NCI-H460 (cell line): ENCODE measurements around the gene PCDHA8. TPM values are rescaled to one million over a fixed set of nuclear protein-coding genes. Genes with fewer than 3 reads are reported as not detected.
A peak's percentile ranks its signal among the peaks of the same experiment; 100 is the strongest.
"Not testable (repeated sequence)": the region's sequence is repeated elsewhere in the genome, so short reads cannot be mapped to it uniquely, and the experiment has no call there.

ENCODE experiments used
- DNase-seq: peaks from one replicate; pipeline ENCODE4 v3.0.0-alpha.2; 2016; ENCODE audit warnings: low read depth; ENCODE audit errors: extremely low read depth
- total RNA-seq: library from RNA; depleted of rRNA; stranded (reverse); fragments of >200 nt; shearing (Covaris generic); gene quantifications from 2 replicates; pipeline ENCODE4 v1.2.3, GENCODE V29; 2014; rRNA removed

The PCDHA8 gene
- total RNA-seq, 1 experiment from 2014 or later: 0.05 TPM

- DNase-seq: no peak
These were observed 28.0 kb downstream of the PCDHA8 start, which contains the start of gene PCDHA11 for GRCh38 chr5:140868721-140869554. PCDHA11 (plus strand) TSS chr5:140868957; CDS start chr5:140869104, 147 bp downstream.

- DNase-seq: no peak
These were observed 28.5 kb downstream of the PCDHA8 start for GRCh38 chr5:140869555-140869886.

GRCh38 chr5:140870221-140871201 is 29.5 kb downstream of the PCDHA8 start:
- no peak for DNase-seq

- peak; percentile 77 for DNase-seq
These were observed 34.4 kb downstream of the PCDHA8 start, which contains the start of gene PCDHA12 for GRCh38 chr5:140875085-140876065. PCDHA12 (plus strand) TSS chr5:140875308; CDS start chr5:140875473, 165 bp downstream.

- DNase-seq: not testable (repeated sequence)
These were observed 35.7 kb downstream of the PCDHA8 start for GRCh38 chr5:140876541-140877261.

GRCh38 chr5:140877262-140877581 is 36.2 kb downstream of the PCDHA8 start:
- no peak for DNase-seq

- DNase-seq: peak; percentile 24
These were observed 41.1 kb downstream of the PCDHA8 start, which contains the start of gene PCDHA13 for GRCh38 chr5:140881889-140882590. PCDHA13 (plus strand) TSS chr5:140882124; CDS start chr5:140882269, 145 bp downstream.

GRCh38 chr5:140882591-140882899 is 41.6 kb downstream of the PCDHA8 start:
- peak; percentile 40 for DNase-seq

- DNase-seq: no peak
These were observed 42.4 kb downstream of the PCDHA8 start for GRCh38 chr5:140883373-140883772.

- DNase-seq: no peak
These were observed 43.1 kb downstream of the PCDHA8 start for GRCh38 chr5:140883927-140884697.

Other genes with a start within 250 kb of the PCDHA8 start
- gene CD14, start 208.0 kb upstream of the PCDHA8 start, total RNA-seq: 2.6 and 2.7 TPM in 2 replicates
- 9.5 and 13.8 TPM in 2 replicates for gene TMCO6, start 201.7 kb upstream of the PCDHA8 start, total RNA-seq
- 64.3 and 78.9 TPM in 2 replicates for gene NDUFA2, start 193.6 kb upstream of the PCDHA8 start, total RNA-seq
- gene IK, start 193.4 kb upstream of the PCDHA8 start, total RNA-seq: 114 and 121 TPM in 2 replicates
- 22.9 and 25.1 TPM in 2 replicates for gene WDR55, start 176.3 kb upstream of the PCDHA8 start, total RNA-seq
- 0.75 and 0.77 TPM in 2 replicates for gene DND1, start 167.6 kb upstream of the PCDHA8 start, total RNA-seq
- gene HARS1, start 149.8 kb upstream of the PCDHA8 start, total RNA-seq: 80.8 and 85.3 TPM in 2 replicates
- gene HARS2, start 149.7 kb upstream of the PCDHA8 start, total RNA-seq: 34.8 and 39.1 TPM in 2 replicates
- 60.1 and 62.5 TPM in 2 replicates for gene ZMAT2, start 140.7 kb upstream of the PCDHA8 start, total RNA-seq
- gene PCDHA1, start 55.0 kb upstream of the PCDHA8 start, total RNA-seq: 0.07 and 0.12 TPM in 2 replicates
- not detected in 2 replicates for gene PCDHA2, start 46.3 kb upstream of the PCDHA8 start, total RNA-seq
- gene PCDHA3, start 40.1 kb upstream of the PCDHA8 start, total RNA-seq: not detected in 2 replicates
- gene PCDHA4, start 34.1 kb upstream of the PCDHA8 start, total RNA-seq: 0.09 TPM in 1 of 2 replicates, not detected in the other
- gene PCDHA5, start 19.6 kb upstream of the PCDHA8 start, total RNA-seq: not detected in 2 replicates
- not detected in 2 replicates for gene PCDHA6, start 13.2 kb upstream of the PCDHA8 start, total RNA-seq
- 0.15 TPM in 1 of 2 replicates, not detected in the other for gene PCDHA7, start 6.9 kb upstream of the PCDHA8 start, total RNA-seq
- 0.02 TPM in 1 of 2 replicates, not detected in the other for gene PCDHA9, start 7.2 kb downstream of the PCDHA8 start, total RNA-seq
- gene PCDHA10, start 14.7 kb downstream of the PCDHA8 start, total RNA-seq: 0.03 and 0.05 TPM in 2 replicates
- gene PCDHA11, start 27.8 kb downstream of the PCDHA8 start, total RNA-seq: not detected in 2 replicates
- 4.4 and 5.6 TPM in 2 replicates for gene PCDHA12, start 34.1 kb downstream of the PCDHA8 start, total RNA-seq
- 1.2 and 1.3 TPM in 2 replicates for gene PCDHA13, start 40.9 kb downstream of the PCDHA8 start, total RNA-seq
- 0.92 and 1.1 TPM in 2 replicates for gene PCDHAC1, start 85.1 kb downstream of the PCDHA8 start, total RNA-seq
- gene PCDHAC2, start 125.3 kb downstream of the PCDHA8 start, total RNA-seq: 1.0 and 1.2 TPM in 2 replicates
- 0.03 TPM in 1 of 2 replicates, not detected in the other for gene PCDHB1, start 210.2 kb downstream of the PCDHA8 start, total RNA-seq